ENCODE measurements around the gene RAX2. TPM values are rescaled to one million over a fixed set of nuclear protein-coding genes. Genes with fewer than 3 reads are reported as not detected.

RAX2 gene
- total and polyA plus RNA-seq, 9 of the 15 experiments (the other 6 are each of a cell fraction or from before 2014, with no cell fraction given) = not detected

GRCh38 chr19:3721131-3721886 lies 50.7 kb downstream of the RAX2 start (continued):
- no peak for TF ChIP-seq ZBTB49 (CRISPR knock-in tag; IDR thresholded peaks at IDR 0.05; ENCODE audit: borderline replicate concordance)
- TF ChIP-seq KLF1 (tag; IDR thresholded peaks at IDR 0.05) = peak; percentile 84
- no peak for TF ChIP-seq BCL6 (CRISPR knock-in tag; IDR thresholded peaks at IDR 0.05)
- no peak for TF ChIP-seq ZNF77 (CRISPR knock-in tag; IDR thresholded peaks at IDR 0.05)
- no peak for TF ChIP-seq MBD1 (CRISPR knock-in tag; IDR thresholded peaks at IDR 0.05)
- TF ChIP-seq ZHX1 (conservative IDR thresholded peaks at IDR 0.05; ENCODE audit: low read length) = peak; percentile 54; the same call in 1 of the 2 replicates
- no peak for TF ChIP-seq MGA (IDR thresholded peaks at IDR 0.05)
- no peak for TF ChIP-seq HNRNPK (IDR thresholded peaks at IDR 0.05; ENCODE audit: low read depth, low read length, poor library complexity, severe bottlenecking)

All from K562 (cell line).